ENCODE measurements around the gene CD79B. TPM values are rescaled to one million over a fixed set of nuclear protein-coding genes. Genes with fewer than 3 reads are reported as not detected.
"Not testable (repeated sequence)": the region's sequence is repeated elsewhere in the genome, so short reads cannot be mapped to it uniquely, and the experiment has no call there.

Gene CD79B
- total RNA-seq, 1 donor from 2014 or later: 3.4 TPM

DNA sequence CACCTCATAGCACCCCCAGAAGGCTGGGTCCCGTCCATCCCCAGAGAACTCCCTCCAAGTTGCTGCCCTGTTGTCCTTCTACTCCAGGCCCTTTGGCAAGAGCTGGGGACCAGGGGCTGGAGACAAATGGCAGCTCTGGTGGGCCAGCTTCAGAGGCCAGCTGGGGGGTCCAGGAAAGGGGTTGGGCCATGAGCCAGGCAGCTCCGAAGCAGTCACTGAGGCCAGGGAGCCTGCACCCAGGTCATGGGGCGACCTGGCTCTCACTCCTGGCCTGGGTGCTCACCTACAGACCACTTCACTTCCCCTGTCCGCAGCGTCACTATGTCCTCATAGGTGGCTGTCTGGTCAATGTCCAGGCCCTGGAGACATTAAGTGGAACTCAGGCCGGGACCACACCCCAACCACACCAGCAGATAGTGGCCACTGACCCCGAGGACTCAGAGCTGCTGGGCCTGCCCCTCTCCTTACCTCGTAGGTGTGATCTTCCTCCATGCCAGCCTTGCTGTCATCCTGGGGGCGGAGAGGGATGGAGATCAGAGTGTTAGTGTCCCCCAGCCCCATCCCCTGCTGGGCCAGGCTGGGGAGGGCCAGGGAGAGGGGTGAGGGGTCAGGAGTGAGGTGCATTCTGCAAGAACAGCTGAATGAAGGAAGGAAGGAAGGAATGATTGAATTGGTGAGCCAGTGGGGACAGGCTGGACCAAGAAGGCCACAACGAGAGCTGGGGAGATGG lies 3.0 kb downstream of the CD79B start:
- TF ChIP-seq CTCF (IDR thresholded peaks at IDR 0.05; ENCODE audit: unreplicated experiment): no peak
- no peak for DNase-seq (ENCODE audit: low spot score)
- Mint-ChIP-seq H3K27ac (ENCODE audit: unreplicated experiment) (no peak overlapping the region), H3K27me3 (ENCODE audit: unreplicated experiment) (peaks cover 6% of the 10 kb centered on the region), H3K4me1 (ENCODE audit: unreplicated experiment) (peaks cover 5% of the 10 kb centered on the region), H3K36me3 (ENCODE audit: low read depth, unreplicated experiment) (no peaks in the 10 kb centered on the region), H3K4me3 (ENCODE audit: unreplicated experiment) (no peak overlapping the region), H3K9me3 (ENCODE audit: unreplicated experiment) (no peaks in the 10 kb centered on the region)

DNA sequence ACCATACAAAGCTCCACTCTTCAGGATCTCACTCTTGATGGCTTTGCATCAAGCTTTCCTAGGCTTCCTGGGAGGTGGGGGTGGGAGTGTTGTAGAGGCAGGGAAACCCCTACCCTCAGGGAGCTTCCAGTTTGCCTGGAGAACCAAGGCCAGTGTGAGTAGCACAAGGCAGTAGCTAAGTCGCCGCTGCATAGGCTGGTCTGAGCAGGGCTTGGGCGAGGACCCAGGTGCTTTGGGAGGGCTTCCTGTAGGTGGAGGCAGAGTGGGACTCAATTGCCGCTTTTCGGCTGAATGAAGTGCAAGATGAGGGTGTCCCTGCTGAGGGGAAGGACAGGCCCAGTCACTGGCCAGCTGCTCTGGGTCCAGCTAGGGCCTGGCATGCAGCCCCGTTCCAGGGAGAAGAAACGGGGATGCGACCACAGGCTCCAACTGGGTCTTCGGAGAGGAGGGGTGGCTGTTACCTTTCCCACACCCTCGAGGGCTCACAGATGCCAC lies 3.9 kb downstream of the CD79B start:
- H3K4me3 Mint-ChIP-seq (ENCODE audit: unreplicated experiment): no peak overlapping the region
- DNase-seq (ENCODE audit: low spot score): no peak
- TF ChIP-seq CTCF (IDR thresholded peaks at IDR 0.05; ENCODE audit: unreplicated experiment): no peak
- no peaks in the 10 kb centered on the region for H3K36me3 Mint-ChIP-seq (ENCODE audit: low read depth, unreplicated experiment)
- peaks cover 5% of the 10 kb centered on the region for H3K4me1 Mint-ChIP-seq (ENCODE audit: unreplicated experiment)
- no peaks in the 10 kb centered on the region for H3K9me3 Mint-ChIP-seq (ENCODE audit: unreplicated experiment)
- H3K27me3 Mint-ChIP-seq (ENCODE audit: unreplicated experiment): peaks cover 6% of the 10 kb centered on the region
- no peak overlapping the region for H3K27ac Mint-ChIP-seq (ENCODE audit: unreplicated experiment)

GRCh38 chr17:63927464-63928171 lies 4.5 kb downstream of the CD79B start:
- DNase-seq (ENCODE audit: low spot score): no peak

DNA sequence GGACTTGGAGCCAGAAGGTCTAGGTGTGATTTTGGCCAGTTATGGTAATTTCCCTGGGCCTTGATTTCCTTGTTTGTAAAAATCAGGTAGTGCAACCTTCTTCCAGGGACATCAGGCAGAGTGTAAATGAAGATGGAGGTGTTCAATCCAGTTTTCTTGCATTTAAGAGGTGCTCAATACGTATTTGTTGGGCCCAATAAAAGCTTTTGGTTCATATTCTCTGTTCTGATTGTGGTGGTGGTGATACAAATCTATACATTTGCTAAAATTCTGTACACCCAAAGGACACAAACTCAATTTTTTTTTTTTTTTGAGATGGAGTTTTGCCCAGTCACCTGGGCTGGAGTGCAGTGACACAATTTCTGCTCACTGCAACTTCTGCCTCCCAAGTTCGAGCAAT lies 6.0 kb downstream of the CD79B start:
- no peak for TF ChIP-seq CTCF (IDR thresholded peaks at IDR 0.05; ENCODE audit: unreplicated experiment)
- no peaks in the 10 kb centered on the region for H3K36me3 Mint-ChIP-seq (ENCODE audit: low read depth, unreplicated experiment)
- no peak overlapping the region for H3K27ac Mint-ChIP-seq (ENCODE audit: unreplicated experiment)
- H3K4me3 Mint-ChIP-seq (ENCODE audit: unreplicated experiment): no peak overlapping the region
- H3K4me1 Mint-ChIP-seq (ENCODE audit: unreplicated experiment): peaks cover 5% of the 10 kb centered on the region
- peaks cover 4% of the 10 kb centered on the region for H3K27me3 Mint-ChIP-seq (ENCODE audit: unreplicated experiment)
- no peaks in the 10 kb centered on the region for H3K9me3 Mint-ChIP-seq (ENCODE audit: unreplicated experiment)
- no peak for DNase-seq (ENCODE audit: low spot score)

More at GRCh38 chr17:63927464-63928171, 4.5 kb downstream of the CD79B start:
- Mint-ChIP-seq H3K27ac (ENCODE audit: unreplicated experiment) (no peak overlapping the region), H3K9me3 (ENCODE audit: unreplicated experiment) (no peaks in the 10 kb centered on the region), H3K4me1 (ENCODE audit: unreplicated experiment) (peaks cover 5% of the 10 kb centered on the region), H3K36me3 (ENCODE audit: low read depth, unreplicated experiment) (no peaks in the 10 kb centered on the region), H3K27me3 (ENCODE audit: unreplicated experiment) (peaks cover 6% of the 10 kb centered on the region), H3K4me3 (ENCODE audit: unreplicated experiment) (no peak overlapping the region)
- no peak for TF ChIP-seq CTCF (IDR thresholded peaks at IDR 0.05; ENCODE audit: unreplicated experiment)

DNA sequence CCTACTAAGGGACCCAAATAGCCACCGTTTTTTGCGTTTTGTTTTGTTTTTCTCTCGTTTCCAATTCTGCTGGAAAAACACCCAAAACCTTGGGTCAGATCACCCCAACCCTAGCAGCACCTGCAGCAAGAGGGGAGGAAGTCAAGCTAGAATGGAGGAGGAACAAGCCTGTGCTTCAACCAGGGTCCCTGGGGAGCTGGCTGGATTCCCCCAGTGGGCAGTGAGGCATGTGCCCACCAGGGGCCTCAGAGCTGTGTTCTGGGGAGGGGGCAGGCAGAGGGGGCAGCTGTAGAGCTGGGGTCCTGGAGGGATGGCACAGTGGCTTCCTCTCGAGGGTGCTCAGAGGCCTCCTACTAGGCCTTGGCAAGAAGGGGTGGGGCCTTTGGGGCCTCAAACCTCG lies 6.5 kb downstream of the CD79B start:
- Mint-ChIP-seq H3K27ac (ENCODE audit: unreplicated experiment) (no peak overlapping the region), H3K4me1 (ENCODE audit: unreplicated experiment) (peaks cover 1% of the 10 kb centered on the region), H3K9me3 (ENCODE audit: unreplicated experiment) (no peaks in the 10 kb centered on the region), H3K36me3 (ENCODE audit: low read depth, unreplicated experiment) (no peaks in the 10 kb centered on the region), H3K4me3 (ENCODE audit: unreplicated experiment) (no peak overlapping the region), H3K27me3 (ENCODE audit: unreplicated experiment) (peaks cover 4% of the 10 kb centered on the region)
- no peak for TF ChIP-seq CTCF (IDR thresholded peaks at IDR 0.05; ENCODE audit: unreplicated experiment)
- DNase-seq (ENCODE audit: low spot score): no peak

- not testable (repeated sequence) for H3K4me1 Mint-ChIP-seq (ENCODE audit: unreplicated experiment); H3K36me3 Mint-ChIP-seq (ENCODE audit: low read depth, unreplicated experiment); H3K27ac Mint-ChIP-seq (ENCODE audit: unreplicated experiment); H3K27me3 Mint-ChIP-seq (ENCODE audit: unreplicated experiment); DNase-seq (ENCODE audit: low spot score); H3K9me3 Mint-ChIP-seq (ENCODE audit: unreplicated experiment); H3K4me3 Mint-ChIP-seq (ENCODE audit: unreplicated experiment)
These were observed 9.7 kb downstream of the CD79B start for GRCh38 chr17:63922402-63922801.

DNA sequence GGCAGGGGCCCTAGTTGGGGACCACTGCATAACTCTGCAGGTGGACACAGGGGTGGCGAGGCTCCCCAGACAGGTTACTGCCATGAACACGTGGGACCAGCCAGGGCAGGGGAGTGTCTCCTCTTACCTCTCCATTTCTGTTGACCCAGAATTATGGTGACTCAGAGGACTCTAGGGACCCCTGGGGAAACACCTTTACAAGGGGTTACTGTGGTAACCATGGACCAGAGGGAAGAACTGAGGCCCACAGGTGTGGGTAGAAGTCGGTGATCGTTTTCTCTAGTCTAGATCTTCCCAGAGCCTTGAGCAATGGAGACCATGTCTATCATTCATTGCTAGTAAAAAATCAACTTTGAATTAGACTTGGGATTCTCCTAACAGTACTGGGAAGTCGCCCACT lies 11.4 kb downstream of the CD79B start:
- H3K27me3 Mint-ChIP-seq (ENCODE audit: unreplicated experiment): not testable (repeated sequence)

More for the DNA sequence above, 11.4 kb downstream of the CD79B start:
- not testable (repeated sequence) for DNase-seq (ENCODE audit: low spot score); H3K4me1 Mint-ChIP-seq (ENCODE audit: unreplicated experiment); H3K4me3 Mint-ChIP-seq (ENCODE audit: unreplicated experiment); H3K9me3 Mint-ChIP-seq (ENCODE audit: unreplicated experiment); H3K27ac Mint-ChIP-seq (ENCODE audit: unreplicated experiment); H3K36me3 Mint-ChIP-seq (ENCODE audit: low read depth, unreplicated experiment)

Measured in endothelial cell (in vitro differentiated cells).